Esophagus muscularis mucosa (tissue), 4 donors: ENCODE measurements around the gene PTTG1IP.

ENCODE experiments used
- EP300 ChIP-seq: sonication (generic); formaldehyde crosslinking; IDR thresholded peaks from one replicate; pipeline ENCODE4 v1.6.1; 2017; ENCODE audit warnings: antibody characterized with exemption
- POLR2A ChIP-seq: fragments of 450-650 bp; IDR thresholded peaks from one replicate; pipeline ENCODE4 v1.6.1; 2017; ENCODE audit warnings: antibody characterized with exemption, moderate library complexity, mild to moderate bottlenecking, low read depth
- TF ChIP-seq, protein P1 (sequence below), 3 experiments: fragments of 200-600 bp in 2 of 3; fragments of 450-650 bp in 1 of 3; sonication (generic) in 2 of 3; IDR thresholded peaks; one replicate each; pipeline ENCODE4 v1.5.1; 2017 to 2019; ENCODE audit warnings: antibody characterized with exemption in 3 of 3, mild to moderate bottlenecking in 2 of 3, moderate library complexity in 1 of 3

- TF ChIP-seq POLR2A (no peak), EP300 (no peak)
- TF ChIP-seq, protein P1, sequence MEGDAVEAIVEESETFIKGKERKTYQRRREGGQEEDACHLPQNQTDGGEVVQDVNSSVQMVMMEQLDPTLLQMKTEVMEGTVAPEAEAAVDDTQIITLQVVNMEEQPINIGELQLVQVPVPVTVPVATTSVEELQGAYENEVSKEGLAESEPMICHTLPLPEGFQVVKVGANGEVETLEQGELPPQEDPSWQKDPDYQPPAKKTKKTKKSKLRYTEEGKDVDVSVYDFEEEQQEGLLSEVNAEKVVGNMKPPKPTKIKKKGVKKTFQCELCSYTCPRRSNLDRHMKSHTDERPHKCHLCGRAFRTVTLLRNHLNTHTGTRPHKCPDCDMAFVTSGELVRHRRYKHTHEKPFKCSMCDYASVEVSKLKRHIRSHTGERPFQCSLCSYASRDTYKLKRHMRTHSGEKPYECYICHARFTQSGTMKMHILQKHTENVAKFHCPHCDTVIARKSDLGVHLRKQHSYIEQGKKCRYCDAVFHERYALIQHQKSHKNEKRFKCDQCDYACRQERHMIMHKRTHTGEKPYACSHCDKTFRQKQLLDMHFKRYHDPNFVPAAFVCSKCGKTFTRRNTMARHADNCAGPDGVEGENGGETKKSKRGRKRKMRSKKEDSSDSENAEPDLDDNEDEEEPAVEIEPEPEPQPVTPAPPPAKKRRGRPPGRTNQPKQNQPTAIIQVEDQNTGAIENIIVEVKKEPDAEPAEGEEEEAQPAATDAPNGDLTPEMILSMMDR (IDR thresholded peaks at IDR 0.05): no peak
Measured at GRCh38 chr21:44855572-44855971, 17.9 kb downstream of the PTTG1IP start.
